GM21786 (cell line): ENCODE data around the gene CEP57.

Source experiments
- ATAC-seq: cut with Tn5 transposase; IDR thresholded peaks from one replicate; pipeline ENCODE4 v1.9.1; 2021; ENCODE audit not compliant: unreplicated experiment

The CEP57 gene

GRCh38 chr11:95790123-95790932 lies at the start of gene CEP57:
TSS of gene CEP57 (plus strand) at chr11:95790498. CDS start at chr11:95790699, 201 bp downstream.
- ATAC-seq, result peak; percentile 69

- no peak for ATAC-seq
These were observed 40.2 kb upstream of the CEP57 start for GRCh38 chr11:95750101-95750500.

GRCh38 chr11:95751515-95751914 lies 38.8 kb upstream of the CEP57 start:
- ATAC-seq, result no peak

GRCh38 chr11:95760941-95761340 lies 29.4 kb upstream of the CEP57 start:
- no peak for ATAC-seq

GRCh38 chr11:95762534-95762933 lies 27.8 kb upstream of the CEP57 start:
- ATAC-seq, result no peak

- ATAC-seq, result peak; percentile 58
These were observed 25.9 kb upstream of the CEP57 start for GRCh38 chr11:95764267-95764898.

GRCh38 chr11:95766701-95767100 lies 23.6 kb upstream of the CEP57 start:
- ATAC-seq, result no peak

GRCh38 chr11:95767498-95767897 lies 22.8 kb upstream of the CEP57 start:
- no peak for ATAC-seq

GRCh38 chr11:95768521-95768920 lies 21.8 kb upstream of the CEP57 start:
- ATAC-seq, result no peak

GRCh38 chr11:95776859-95777258 lies 13.4 kb upstream of the CEP57 start:
- no peak for ATAC-seq

GRCh38 chr11:95778699-95779098 lies 11.6 kb upstream of the CEP57 start:
- peak; percentile 46 for ATAC-seq

- ATAC-seq, result no peak
These were observed 9.8 kb upstream of the CEP57 start for GRCh38 chr11:95780544-95780943.

- no peak for ATAC-seq
These were observed 1.3 kb upstream of the CEP57 start for GRCh38 chr11:95788921-95789505.

- peak; percentile 67 for ATAC-seq
These were observed 684 bp upstream of the CEP57 start, which contains the start of gene FAM76B for GRCh38 chr11:95789506-95790122. TSS of gene FAM76B (minus strand) at chr11:95789782. CDS start at chr11:95789478, 304 bp downstream.

- ATAC-seq, result no peak
These were observed 823 bp downstream of the CEP57 start for GRCh38 chr11:95790933-95791708.

- no peak for ATAC-seq
These were observed 1.4 kb downstream of the CEP57 start for GRCh38 chr11:95791709-95792033.

GRCh38 chr11:95792200-95792599 lies 1.9 kb downstream of the CEP57 start:
- no peak for ATAC-seq

GRCh38 chr11:95792700-95793099 lies 2.4 kb downstream of the CEP57 start:
- no peak for ATAC-seq

- ATAC-seq, result no peak
These were observed 2.8 kb downstream of the CEP57 start for GRCh38 chr11:95793116-95793515.

- ATAC-seq, result no peak
These were observed 3.8 kb downstream of the CEP57 start for GRCh38 chr11:95794086-95794485.
